ENCODE results near the gene FGD6.

Gene FGD6

DNA sequence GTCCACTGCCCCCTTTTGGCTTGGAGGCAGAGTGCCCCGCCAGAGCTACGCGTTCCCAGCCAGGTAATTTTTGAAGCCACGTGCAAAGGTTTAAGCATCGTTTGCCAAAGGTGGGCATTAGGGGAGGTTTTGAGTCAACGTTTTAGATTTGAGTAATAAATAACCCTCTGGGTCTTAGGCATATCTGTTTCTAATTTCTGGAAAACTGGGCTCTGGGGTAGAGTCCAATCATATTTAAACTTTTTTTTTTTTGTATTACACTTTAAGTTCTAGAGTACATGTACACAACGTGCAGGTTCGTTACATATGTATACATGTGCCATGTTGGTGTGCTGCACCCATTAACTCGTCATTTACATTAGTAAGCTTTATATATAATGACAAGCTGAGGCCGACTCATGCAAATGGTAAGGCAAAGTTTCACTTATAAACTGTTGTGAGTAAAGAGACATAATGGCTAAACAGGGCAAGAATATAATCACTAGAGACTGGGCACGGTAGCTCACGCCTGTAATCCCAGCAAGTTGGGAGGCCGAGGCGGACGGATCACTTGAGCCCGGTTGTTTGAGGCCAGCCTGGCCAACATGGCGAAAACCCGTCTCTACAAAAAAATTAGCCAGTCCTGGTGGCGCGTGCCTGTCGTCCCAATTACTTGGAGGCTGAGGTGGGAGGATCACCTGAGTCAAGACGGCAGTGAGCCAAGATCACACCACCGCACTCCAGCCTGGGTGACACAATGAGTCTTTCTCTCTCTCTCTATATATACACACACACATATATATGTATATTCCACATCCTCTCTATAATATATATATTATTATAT is 143.4 kb downstream of the FGD6 start:
- no peak for DNase-seq

DNA sequence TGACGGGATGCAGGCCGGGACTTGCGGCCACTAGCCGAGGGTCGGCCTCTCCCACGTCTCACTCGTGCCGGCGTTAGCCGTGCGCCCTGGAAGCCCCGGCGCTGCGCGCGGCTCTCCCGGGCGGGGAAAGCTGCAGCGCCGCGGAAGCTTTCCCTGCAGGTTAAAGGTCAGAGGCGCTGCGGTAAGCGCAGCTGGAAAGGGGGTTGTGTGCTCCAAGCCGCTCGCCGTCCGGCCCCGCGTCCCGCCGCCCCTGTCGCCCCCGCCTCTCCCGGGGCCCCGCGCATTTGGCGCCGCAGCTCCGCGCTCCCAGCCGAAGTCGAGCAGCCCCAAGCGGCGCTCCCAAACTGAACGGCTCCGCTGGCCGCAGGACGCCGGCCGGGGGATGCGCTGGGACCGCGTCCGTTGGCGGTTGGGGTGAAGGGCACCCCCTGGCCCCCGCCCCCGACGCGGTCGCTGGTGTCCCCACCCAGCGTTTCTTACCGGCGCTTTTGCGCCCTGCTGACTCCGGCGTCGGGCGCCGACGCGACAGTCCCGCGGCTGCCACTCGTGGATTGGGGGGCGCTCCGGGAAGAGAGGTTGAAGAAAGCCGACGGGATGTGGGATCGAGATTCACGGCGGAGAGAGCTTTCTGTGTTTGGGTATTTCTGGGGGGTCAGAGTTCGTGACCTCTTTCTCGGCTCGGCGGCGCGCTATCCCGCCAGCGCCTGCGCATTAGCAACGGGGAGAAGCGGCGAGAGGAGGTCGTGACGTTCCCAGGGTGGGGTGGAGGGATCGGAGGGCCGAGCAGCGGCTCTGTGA is 144.2 kb downstream of the FGD6 start, which contains the start of gene NR2C1:
Gene NR2C1 (minus strand): TSS at position 719 of the 798 bp plus-strand sequence. CDS start 6,234 bp downstream, outside the sequence.
- peak; percentile 75 for DNase-seq

DNA sequence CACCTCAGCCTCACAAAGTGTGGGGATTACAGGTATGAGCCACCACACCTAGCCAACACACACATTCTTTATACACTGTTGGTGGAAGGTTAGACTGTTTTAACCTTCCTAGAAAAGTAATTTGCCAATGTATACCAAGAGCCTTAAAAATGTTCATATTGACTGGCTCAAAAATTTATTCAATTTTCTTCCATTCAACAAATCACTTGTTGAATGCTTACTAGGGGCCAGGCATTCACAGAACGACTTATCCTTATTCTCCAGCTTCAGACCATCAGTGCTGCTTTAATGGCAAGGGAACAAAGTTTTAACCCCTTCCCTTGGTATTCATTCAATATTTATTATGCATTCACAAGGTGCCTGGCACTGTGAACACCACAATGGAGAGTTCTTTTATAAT is 146.9 kb downstream of the FGD6 start:
- DNase-seq: no peak

DNA sequence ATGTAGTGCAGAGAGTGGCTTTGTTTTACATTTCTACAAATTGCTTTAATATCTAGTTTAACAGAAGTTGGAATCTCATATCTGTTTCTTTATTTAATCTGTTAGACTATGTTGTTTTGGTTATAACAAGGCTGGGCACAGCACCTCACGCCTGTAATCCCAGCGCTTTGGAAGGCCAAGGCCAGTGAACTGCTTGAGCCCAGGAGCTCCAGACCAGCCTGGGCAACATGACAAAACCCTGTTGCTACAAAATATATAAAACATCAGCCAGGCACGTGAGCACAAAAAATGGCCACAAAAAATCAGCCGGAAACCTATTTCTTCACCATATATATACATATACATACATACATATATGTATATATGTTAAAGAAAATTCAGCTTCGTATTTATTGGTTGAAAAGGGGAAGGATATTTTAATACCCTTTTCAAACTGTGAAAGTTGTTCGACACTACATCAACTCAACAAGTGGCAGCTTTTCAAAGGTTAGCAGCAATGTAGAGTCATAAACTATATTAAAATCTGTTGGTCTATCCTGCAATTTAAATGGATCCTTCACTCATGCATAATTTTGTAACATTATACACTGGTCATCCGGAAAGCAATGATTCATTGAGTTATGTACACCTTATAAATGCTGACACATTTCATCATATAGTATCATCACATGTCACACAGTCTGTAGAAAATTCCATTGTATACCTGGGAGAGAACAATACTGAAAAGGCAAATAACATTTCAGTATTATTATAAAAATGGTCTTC is 151.0 kb downstream of the FGD6 start:
- DNase-seq: no peak

DNA sequence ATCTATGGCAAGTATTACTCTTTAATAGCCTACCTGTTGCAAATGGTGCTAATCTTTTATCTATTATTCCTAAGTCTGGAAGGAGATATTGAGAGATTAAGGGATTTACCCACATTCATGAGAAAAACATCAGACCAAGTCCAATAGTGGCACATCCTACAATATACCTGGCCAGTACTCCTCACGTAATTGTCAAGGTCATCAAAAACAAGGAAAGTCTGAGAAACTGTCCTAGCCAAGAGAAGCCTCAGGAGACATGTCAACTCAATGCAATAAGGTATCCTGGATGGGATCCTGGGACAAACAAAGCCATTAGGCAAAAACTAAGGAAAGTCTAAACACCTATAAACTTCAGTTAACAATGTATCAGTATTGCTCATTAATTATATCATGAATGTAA is 156.3 kb downstream of the FGD6 start:
- no peak for DNase-seq

DNA sequence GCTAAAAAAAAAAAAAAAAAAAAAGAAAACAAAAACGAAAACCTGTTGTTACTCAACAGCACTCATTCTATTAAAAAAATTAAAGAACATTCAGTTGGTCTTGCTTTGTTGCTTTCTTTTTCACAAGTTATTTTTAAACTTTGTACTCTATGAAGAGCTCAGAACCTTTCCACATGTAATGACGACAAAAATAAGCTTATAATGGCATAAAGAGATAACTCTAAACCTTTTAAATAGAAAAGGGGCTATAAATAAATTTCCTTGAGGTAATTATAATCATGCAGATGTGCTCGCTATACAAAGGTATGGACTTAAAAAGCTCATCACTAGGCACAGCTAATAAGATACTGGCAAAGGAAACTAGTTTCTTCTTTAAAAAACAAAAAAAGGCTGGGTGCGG is 157.3 kb downstream of the FGD6 start:
- no peak for DNase-seq

DNA sequence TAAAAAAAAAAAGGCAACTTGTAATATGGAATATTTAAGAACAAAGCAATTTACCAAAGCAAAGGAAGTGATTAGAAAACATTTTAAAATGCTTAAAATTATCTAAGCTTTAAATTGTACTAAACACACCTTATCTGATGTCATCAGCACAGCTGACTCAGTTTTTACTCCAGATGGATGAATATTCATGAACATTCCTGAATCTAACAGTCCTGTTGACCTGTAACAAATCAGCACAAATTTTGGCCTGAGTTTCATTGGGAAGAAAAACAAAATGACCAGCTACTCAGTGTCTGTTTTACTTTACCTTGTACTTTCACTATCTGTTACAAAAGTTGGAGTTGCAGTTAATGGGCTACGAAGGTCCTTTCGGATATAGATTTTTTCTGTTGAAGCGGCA is 159.8 kb downstream of the FGD6 start:
- DNase-seq: no peak

DNA sequence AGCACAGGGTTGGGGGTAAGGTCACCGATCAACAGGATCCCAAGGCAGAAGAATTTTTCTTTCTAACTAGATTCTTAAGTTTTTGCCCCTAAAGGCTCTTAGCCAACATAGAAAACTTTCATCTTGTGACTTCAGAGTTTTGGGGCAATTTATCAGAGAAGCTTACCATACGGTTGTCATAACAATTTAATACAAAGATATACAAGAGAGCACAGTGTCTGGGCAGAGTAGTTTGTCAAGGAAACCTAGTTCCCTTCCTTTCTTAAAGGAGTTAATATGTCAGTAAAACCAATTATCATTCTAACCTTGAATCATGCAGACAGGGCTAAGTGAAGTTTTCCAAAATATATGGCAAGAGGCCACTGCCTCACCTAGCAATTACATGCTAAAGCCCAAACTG is 162.2 kb downstream of the FGD6 start:
- DNase-seq: no peak

DNA sequence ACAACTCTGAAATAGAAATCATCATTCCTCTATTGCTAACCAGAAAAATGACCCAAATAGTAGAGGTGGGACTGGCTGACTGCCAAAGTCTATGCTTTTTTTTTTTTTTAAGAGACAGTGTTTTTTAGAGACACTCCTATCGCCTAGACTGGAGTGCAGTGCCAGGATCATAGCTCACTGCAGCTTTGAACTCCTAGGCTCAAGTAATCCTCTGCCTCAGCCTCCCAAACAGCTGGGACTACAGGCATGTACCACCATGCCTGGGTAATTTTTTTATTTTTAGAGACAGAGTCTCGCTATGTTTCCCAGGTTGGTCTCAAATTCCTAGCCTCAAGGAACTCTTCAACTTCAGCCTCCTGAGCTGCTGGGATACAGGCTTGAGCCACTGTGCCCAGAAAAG is 163.1 kb downstream of the FGD6 start:
- DNase-seq: no peak

DNA sequence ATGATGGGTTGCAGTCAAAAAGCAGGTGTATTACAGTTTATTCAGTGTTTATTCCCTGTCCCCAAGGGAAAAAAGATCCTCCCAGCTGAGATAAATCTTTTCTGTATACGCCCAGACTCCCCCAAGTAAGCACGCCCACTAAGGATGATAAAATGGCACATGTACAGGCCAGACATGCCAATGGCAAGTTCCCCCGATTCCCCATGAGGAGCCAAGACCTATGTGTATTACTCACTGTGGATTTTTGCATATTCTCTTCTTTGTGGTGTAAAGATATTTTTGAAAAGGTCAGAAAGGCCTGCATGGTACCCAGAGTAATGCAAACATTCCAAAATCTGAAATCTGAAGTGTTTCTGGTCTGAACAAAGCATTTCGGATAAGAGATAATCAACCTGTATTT is 166.0 kb downstream of the FGD6 start:
- no peak for DNase-seq

DNA sequence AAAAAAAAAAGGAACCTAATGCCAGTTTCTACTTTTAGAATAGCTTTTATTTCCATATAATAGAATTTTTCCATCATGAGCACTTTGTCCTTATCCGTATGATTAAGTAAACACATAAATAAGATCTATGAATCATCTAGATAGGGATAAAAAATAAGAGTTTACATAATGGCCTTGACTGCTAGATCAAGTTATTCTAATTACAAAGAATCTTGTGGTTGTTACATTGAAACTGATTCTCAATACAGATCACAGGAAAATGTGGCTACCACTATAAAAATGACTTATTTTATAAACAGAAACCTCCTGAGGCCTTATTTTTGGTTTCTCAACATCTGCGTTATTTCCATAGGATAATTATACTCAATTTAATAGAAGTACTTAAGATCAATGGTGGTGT is 179.4 kb downstream of the FGD6 start:
- no peak for DNase-seq

DNA sequence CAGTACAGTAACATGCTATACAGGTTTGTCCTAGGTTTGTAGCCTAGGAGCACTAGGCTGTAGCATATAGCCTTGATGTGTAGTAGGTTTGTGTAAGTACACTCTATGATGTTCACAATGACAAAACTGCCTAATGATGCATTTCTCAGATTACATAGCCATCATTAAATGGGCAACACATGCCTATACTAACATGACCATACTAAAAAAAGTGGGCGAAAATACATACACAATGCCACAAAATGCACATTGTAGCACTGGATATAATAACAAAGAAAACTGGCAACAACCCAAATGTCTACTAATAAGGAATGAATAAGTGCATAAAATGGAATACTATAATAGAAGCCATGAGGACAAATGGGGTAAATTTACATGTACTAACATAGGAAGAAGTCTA is 182.5 kb downstream of the FGD6 start:
- DNase-seq: no peak

Data from NCI-H524 treated with DMSO at 0.1 percent for 48 hours (cell line).